RCC 7860 (cell line): ENCODE measurements around the gene BHLHE23.

Source experiments
- DNase-seq: peaks from one replicate; pipeline ENCODE4 v3.0.0-alpha.2; 2015; ENCODE audit warnings: low spot score
- FAIRE-seq: peaks from 2 replicates; lab custom pipeline; 2012; peaks lifted over from hg19 to GRCh38; lab: Jason Lieb, UNC

The BHLHE23 gene

GRCh38 chr20:63006540-63007359 lies at the start of gene BHLHE23:
Gene BHLHE23 (minus strand): TSS chr20:63006964. CDS start chr20:63006774, 190 bp downstream.
- DNase-seq (no peak), FAIRE-seq (no peak)

GRCh38 chr20:63055575-63056235 lies 48.9 kb upstream of the BHLHE23 start:
- FAIRE-seq = no peak

GRCh38 chr20:63054681-63055240 lies 48.0 kb upstream of the BHLHE23 start:
- FAIRE-seq (no peak), DNase-seq (no peak)

More at GRCh38 chr20:63055575-63056235, 48.9 kb upstream of the BHLHE23 start:
- DNase-seq = no peak

- no peak for DNase-seq
- no peak for FAIRE-seq
These were observed 47.3 kb upstream of the BHLHE23 start for GRCh38 chr20:63054103-63054474.

- DNase-seq (no peak), FAIRE-seq (no peak)
These were observed 46.8 kb upstream of the BHLHE23 start for GRCh38 chr20:63053432-63054102.

DNA sequence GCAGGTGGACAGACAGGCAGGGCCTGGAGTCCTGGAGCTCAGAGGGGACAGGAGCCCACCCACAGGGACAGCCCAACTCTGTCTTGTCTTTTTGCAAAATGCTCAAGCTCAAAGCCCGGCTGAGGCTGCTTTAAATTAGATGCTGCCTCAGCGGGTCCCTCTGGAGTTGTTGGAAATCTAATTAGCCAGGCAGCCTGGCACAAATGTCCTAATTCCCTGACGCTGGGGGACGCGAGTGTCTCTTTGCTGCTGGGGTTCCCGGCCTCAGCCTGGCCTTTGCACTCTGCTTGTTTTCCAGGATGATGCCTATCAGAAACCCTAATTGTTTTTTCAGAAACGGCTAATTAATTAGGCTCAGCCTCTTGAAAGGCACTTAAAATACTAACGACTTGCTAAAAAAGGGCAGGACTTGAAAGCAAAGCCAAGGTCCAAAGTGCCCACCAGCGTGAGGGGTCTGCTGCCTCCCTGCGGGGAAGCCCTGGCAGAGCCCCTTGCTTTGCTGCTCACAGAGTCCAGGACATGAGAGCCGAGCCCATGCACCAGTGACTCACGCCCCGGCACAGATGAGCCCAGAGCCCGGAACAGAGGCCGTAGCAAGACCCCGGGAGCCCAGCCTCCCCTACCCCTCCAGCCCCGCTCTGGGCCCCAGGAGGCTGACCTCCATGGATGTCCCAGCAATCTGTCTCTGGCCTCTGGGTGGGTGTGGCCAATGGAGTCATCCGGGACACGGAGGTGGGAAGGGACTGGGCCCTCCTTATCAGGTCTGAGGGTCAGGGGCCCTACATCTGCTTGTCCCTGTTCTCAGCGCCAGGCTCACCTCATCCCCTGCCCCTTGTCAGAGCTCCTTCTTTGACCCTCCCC lies 46.0 kb upstream of the BHLHE23 start:
- FAIRE-seq (no peak), DNase-seq (no peak)

DNA sequence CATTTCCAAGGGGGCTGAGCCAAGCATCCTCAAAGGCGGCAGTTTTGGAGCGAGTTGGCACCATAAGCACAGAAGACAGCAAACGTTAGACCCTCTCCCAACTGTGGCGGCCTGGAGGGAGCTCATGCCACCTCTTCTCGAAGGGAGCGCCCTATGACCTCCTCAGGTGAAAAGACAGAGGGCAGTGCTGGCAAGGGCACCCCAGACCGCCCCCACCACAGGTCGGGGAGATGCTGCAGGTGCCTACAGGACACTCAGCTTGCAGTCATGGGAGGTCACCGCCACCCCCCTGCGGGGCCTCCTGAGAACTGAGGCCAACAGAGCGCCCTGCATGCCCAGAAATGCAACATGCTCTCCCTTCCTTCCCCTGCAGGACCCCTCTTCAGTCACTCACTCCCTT lies 45.1 kb upstream of the BHLHE23 start:
- FAIRE-seq (no peak), DNase-seq (no peak)

DNA sequence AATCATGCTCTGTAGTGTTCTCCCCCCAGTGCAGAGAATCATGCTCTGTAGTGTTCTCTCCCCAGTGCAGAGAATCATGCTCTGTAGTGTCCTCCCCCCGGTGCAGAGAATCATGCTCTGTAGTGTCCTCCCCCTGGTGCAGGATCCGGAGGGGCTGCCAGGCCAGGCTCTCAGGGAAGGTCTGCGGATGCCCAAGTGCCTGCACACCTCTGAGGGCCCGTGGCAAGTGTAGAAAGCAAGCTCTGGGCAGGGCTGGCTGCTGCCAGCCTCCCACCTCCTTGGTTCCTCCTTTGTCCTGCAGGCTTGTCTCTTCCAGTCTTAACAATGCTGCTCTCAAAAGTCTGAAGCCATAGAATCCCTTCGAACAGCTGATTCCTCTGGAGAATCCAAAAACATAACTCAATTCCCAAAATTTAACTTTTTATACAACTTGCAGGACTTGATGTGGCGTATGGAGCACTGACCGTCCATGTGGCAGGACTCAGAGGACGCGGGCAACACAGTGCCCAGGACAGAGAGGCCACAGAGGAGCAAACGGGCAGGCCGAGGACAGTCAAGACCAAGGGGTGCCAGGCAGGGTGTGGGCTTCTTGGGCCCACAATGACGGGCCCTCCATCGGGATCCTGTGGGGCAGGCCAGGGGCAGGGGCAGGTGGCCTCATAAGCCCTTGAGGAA lies 44.6 kb upstream of the BHLHE23 start:
- no peak for FAIRE-seq
- DNase-seq = no peak

DNA sequence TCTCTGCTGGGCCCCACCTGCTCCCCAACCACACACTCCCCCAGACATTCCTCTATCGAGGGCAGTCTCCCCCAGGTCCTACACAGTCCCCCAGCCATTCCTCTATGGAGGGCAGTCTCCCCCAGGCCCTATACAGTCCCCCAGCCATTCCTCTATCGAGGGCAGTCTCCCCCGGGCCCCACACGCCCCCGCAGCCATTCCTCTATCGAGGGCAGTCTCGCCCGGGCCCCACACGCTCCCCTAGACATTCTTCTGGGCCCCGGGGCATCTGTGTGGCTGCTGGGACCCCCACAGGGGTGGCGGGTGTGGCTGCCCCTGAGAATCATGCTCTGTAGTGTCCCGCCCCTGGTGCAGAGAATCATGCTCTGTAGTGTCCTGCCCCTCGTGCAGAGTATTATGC lies 43.6 kb upstream of the BHLHE23 start:
- DNase-seq = no peak
- no peak for FAIRE-seq

DNA sequence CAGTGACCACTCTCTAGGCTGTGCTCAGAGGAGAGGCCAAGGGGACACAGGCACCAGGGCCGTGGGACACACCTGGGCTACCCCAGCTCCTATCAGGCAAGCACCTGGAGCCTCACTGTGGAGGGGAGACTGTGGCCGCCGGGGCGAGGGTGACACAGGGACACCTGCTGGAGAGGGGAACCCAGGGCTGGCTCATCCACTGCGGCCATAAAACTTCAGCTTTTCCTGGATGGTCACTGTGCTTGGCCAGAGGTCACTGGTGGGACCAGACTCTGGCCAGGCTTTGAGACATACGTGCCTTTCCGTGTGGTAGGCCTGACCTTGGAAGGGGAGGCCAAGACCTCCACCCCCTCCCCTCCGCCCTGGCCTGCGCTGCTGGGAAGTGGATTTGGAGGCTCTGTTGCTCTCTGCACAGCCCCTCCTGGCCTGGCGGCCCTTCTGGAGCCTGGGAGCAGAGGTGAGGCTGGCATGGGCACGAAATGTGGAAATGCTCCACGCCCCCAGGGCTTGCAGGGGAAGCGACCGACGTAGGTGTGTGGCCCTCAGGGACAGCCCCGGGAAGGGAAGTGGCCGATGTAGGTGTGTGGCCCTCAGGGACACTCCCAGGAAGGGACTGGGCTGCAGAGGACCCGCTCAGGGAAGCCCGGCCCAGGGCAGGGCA lies 42.9 kb upstream of the BHLHE23 start:
- no peak for DNase-seq
- FAIRE-seq = no peak

DNA sequence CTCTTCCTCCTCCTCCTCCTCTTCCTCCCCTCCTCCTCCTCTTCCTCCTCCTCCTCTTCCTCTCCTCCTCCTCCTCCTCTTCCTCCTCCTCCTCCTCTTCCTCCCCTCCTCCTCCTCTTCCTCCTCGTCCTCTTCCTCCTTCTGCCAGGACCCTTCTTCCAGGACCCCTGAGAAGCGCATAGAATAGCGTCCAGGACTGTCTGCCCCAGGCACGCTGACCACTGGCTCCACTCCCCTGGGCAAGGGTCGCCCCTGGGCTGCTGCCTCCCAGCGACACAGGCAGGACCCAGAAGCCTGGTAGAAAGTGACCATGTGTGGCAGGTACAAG lies 42.4 kb upstream of the BHLHE23 start:
- DNase-seq (no peak), FAIRE-seq (no peak)

GRCh38 chr20:63048516-63049190 lies 41.9 kb upstream of the BHLHE23 start:
- no peak for FAIRE-seq

GRCh38 chr20:63047946-63048345 lies 41.2 kb upstream of the BHLHE23 start:
- no peak for FAIRE-seq

More at GRCh38 chr20:63048516-63049190, 41.9 kb upstream of the BHLHE23 start:
- DNase-seq = no peak

GRCh38 chr20:63047267-63047666 lies 40.5 kb upstream of the BHLHE23 start:
- DNase-seq (no peak), FAIRE-seq (no peak)

More at GRCh38 chr20:63047946-63048345, 41.2 kb upstream of the BHLHE23 start:
- DNase-seq = no peak

GRCh38 chr20:63046841-63047240 lies 40.1 kb upstream of the BHLHE23 start:
- no peak for DNase-seq
- FAIRE-seq = no peak

- FAIRE-seq (no peak), DNase-seq (no peak)
These were observed 39.2 kb upstream of the BHLHE23 start for GRCh38 chr20:63045991-63046390.

DNA sequence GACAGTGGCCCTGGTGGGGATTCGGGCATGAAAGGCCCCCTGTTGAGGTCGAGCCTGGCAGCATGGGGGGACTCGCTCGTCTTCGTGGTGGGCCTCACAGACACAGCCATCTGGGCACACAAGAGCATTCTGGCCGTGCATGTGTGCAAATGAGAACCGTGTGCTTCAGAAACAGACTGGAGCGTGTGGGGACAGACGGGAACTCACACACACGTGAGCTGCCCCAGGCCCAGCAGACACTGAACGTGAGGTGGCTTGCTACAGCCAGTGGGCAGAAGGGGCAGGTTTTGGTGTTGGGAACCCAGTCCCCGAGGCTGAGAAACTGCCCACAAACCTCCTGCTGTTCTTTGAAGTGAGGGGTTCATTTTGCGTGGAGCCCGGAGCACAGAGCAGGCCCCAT lies 38.6 kb upstream of the BHLHE23 start:
- DNase-seq (no peak), FAIRE-seq (no peak)

- DNase-seq = no peak
These were observed 37.8 kb upstream of the BHLHE23 start for GRCh38 chr20:63044605-63045004.

GRCh38 chr20:63044204-63044600 lies 37.4 kb upstream of the BHLHE23 start:
- FAIRE-seq (no peak), DNase-seq (no peak)

More at GRCh38 chr20:63044605-63045004, 37.8 kb upstream of the BHLHE23 start:
- no peak for FAIRE-seq
